Activated CD4-positive, alpha-beta T cell treated with anti-CD3 and anti-CD28 coated beads for 24 hours (primary cell): ENCODE data around the gene PRKN.

ENCODE experiments used
- DNase-seq, 2 donors: peaks; one replicate each; pipeline ENCODE4 v3.0.0-alpha.2; 2020; ENCODE audit warnings: low read depth in 2 of 2

Gene PRKN

GRCh38 chr6:162379757-162380409 is 347.7 kb downstream of the PRKN start:
- no peak for DNase-seq

DNA sequence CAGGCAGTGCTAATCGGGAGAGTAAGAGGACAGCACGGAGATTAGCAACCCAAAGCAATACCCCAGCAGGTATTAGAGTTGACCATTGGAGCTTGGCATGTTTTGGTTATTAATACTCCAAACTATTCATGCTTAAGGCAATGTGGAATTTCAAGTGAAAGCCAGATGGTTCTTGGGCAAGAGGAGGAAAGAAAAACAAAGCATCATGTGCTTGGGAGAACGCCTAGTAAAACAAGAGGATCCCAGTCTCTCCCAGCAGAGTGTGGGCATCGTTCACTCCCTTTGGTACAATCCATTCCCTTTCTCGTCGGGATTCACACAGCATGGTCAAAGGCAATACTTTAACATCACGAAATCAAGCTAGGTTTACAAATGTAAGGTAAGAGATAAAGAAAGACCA is 349.8 kb downstream of the PRKN start:
- no peak for DNase-seq

DNA sequence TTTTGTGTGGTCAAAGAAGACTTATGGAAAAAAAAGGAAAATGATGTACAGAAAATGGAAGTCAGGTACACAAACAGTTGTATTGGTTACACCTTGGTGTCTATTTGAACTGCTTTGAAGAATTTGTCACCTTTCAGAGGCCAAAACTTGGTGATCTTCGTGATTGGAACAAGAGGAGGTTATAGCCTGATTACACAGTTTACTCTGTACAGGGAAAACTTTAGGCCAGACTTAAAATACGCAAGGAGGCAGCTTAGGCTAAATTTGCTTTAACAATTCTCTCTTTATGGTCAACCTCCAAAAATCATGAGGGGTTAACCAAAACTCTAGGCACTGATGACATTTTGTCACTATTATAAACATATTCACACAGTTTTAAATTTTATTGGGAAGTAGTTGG is 353.7 kb downstream of the PRKN start:
- no peak for DNase-seq

DNA sequence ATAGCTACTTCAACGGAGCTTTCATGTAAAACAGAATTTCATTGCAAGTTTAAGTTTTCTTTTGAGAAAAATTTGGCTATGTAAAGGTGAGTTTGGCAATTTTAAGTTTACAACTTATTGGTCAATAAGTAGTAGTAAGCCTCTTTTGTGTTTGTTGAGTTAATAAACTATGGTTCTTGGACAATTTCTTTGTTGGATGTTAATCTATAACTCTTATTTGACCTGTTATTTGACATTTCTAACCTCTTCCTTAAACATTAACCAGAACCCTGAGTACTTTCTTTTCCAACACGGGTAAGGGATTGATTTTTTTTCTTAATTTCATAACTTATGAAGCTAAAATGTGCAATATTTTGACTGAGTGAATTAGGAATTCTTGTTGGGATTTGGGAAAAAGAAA is 354.4 kb downstream of the PRKN start:
- DNase-seq: no peak

GRCh38 chr6:162372106-162372505 is 355.5 kb downstream of the PRKN start:
- DNase-seq: no peak

GRCh38 chr6:162371121-162371520 is 356.4 kb downstream of the PRKN start:
- DNase-seq: no peak

- no peak for DNase-seq
Measured at GRCh38 chr6:162369091-162369490, 358.5 kb downstream of the PRKN start.

DNA sequence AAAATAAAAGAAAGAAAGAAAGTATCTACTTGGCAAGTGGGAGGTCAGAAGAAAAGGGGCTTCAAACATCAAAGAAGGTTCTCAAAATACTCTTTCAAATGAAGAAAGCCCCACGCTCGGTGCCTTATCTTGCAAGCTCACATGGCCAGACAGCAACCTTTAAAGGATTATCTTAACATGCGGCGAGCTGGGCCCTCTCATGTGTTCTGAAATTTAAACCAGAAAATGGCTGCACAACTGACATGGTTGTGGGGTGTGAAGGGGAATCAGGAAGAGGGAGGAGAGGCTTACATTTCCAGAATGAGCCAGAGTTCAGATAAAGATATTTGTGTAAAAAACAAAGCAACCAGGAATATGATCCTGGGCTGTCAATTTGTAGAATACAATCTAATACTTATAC is 363.1 kb downstream of the PRKN start:
- DNase-seq: no peak

- DNase-seq: no peak
Measured at GRCh38 chr6:162363757-162364156, 363.8 kb downstream of the PRKN start.

DNA sequence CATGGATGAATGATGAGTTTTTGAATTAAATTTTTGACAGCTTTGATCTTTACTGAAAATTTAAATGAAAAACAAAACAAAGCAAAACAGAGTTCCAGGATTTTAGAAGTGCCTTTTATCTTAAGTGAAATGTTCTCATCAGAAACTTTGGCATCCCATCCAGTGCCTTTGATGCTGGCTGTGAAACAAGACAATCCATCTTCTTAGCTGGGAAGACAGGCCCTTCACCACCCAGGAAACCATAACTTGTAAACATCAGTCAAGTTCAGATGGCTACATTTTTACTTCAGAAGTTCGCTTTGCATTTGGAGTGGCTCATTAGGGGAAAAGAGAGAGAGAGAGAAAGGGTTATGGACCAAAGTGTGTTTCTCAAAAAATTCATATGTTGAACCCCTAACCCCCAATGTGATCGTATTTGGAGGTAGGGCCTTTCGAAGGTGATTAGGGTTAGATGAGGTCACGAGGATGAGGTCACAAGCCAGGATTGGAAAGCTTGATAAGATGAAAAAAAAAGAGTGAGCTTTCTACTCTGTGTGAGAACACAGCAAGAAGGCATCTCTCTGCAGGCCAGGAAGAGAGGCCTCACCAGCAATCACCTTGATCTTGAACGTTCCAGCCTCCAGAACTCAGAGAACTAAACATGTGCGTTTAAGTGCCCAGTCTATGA is 366.5 kb downstream of the PRKN start:
- DNase-seq: no peak

- no peak for DNase-seq
Measured at GRCh38 chr6:162358625-162359024, 368.9 kb downstream of the PRKN start.

- DNase-seq: no peak
Measured at GRCh38 chr6:162345051-162345511, 382.5 kb downstream of the PRKN start.

- DNase-seq: no peak
Measured at GRCh38 chr6:162344646-162345010, 382.9 kb downstream of the PRKN start.

GRCh38 chr6:162343936-162344645 is 383.5 kb downstream of the PRKN start:
- DNase-seq: no peak

DNA sequence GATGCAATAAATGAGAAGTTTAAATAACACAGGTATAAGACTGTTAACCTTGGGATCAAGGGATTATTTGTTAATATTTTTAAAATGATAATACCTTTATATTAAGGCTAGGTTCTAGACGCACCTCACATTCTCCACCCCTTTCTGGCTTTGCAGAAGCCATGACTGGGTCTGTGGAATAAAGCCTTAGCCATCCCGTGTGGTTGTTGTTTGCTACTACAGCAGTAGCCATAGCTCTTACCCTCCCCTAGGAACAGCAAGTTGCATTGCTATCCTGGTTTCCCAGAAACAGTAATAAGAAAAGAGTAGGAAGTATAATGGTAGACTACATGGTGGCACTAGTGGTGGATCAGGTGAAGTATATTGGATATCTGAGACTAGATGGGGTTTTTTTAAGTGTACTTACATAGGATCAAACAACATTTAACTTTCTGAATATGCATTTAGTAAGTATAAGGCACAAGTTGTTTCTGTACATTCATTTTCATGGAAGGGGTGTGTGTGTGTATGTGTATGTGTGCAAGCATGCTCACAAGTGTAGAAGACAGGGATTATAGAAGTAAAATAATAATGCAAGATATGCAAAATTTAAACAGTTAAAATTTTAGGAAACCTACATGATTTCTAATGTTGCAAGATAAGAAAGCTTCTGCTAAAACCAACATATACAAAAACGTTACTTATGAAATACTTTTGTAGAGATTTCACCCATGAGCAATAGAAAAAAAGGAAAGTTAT is 384.2 kb downstream of the PRKN start:
- DNase-seq: no peak

GRCh38 chr6:162337412-162337811 is 390.2 kb downstream of the PRKN start:
- no peak for DNase-seq

- no peak for DNase-seq
Measured at GRCh38 chr6:162336359-162336758, 391.2 kb downstream of the PRKN start.

GRCh38 chr6:162332365-162332764 is 395.2 kb downstream of the PRKN start:
- DNase-seq: no peak

GRCh38 chr6:162331911-162332310 is 395.7 kb downstream of the PRKN start:
- DNase-seq: no peak

- DNase-seq: no peak
Measured at GRCh38 chr6:162325826-162326225, 401.7 kb downstream of the PRKN start.

DNA sequence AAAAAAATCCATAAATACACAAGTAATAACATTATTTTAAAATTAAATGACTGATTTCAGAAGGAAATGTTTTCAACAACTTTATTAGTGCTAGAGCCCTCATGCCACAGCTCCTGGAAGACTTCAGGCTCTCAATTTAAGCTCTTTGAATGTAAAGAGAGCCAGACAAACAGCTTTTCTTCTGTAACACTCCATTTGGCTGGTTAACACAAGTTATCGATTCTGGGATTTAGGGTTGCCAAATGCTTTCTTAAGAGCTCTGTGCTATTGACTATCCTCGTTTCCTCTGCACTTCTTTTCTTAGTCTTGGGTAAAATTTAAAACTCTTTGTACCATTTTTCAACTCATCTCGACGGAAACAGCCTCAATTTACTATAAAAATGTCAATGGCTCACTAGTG is 402.5 kb downstream of the PRKN start:
- no peak for DNase-seq

DNA sequence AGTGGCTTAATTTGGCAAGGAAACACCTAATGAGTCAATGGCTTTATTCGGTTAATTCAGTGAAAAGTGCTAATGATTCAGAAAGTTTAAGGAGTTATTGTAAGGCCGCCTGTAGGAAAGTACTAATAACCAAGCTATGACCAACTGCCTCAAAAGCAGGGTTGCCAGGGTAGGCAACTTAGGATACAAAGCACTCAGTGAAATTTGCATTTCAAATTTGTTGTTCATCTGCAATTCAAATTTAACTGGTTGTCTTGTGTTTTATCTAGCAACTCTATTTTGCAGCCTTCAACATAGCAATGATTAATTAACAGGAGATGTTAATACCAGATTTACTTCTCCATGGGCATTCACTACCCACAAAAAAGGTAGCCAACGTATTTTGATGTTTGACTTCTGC is 412.3 kb downstream of the PRKN start:
- DNase-seq: no peak
